Heart left ventricle (tissue), 16 donors: ENCODE measurements around the gene PHLPP1. TPM values are rescaled to one million over a fixed set of nuclear protein-coding genes. Genes with fewer than 3 reads are reported as not detected.

Experiments used
- ATAC-seq, 4 donors: fragments of 200-7000 bp; cut with Tn5 transposase; one replicate each; pipeline ENCODE4 v1.9.1; 2020 to 2022; ENCODE audit warnings: moderate library complexity in 4 of 4, mild to moderate bottlenecking in 3 of 4, moderate number of reproducible peaks in 1 of 4
- DNase-seq, 5 donors: peaks; one replicate each; pipeline ENCODE4 v3.0.0-alpha.2; 2020
- H3K27ac ChIP-seq, 12 donors: fragments of 200-600 bp; sonication (generic) in 4 of 12; one replicate each; pipeline versions ENCODE4 v1.5.0 to v1.8.0; 2016 to 2022; ENCODE audit warnings: mild to moderate bottlenecking in 2 of 12
- H3K27me3 ChIP-seq, 9 donors: fragments of 200-600 bp; sonication (generic) in 2 of 9; one replicate each; pipeline versions ENCODE4 v1.5.1 to v1.8.0; 2016 to 2022; ENCODE audit warnings: mild to moderate bottlenecking in 3 of 9
- H3K36me3 ChIP-seq, 9 donors: fragments of 200-600 bp; sonication (generic) in 2 of 9; one replicate each; pipeline versions ENCODE4 v1.5.0 to v1.8.0; 2018 to 2022; ENCODE audit warnings: mild to moderate bottlenecking in 2 of 9
- H3K4me1 ChIP-seq, 12 donors: fragments of 200-600 bp; sonication (generic) in 4 of 12; one replicate each; pipeline versions ENCODE4 v1.5.0 to v1.8.0; 2016 to 2022; ENCODE audit warnings: mild to moderate bottlenecking in 3 of 12
- H3K4me3 ChIP-seq, 12 donors: fragments of 200-600 bp; sonication (generic) in 4 of 12; one replicate each; pipeline versions ENCODE4 v1.5.0 to v1.8.0; 2017 to 2022; ENCODE audit warnings: mild to moderate bottlenecking in 9 of 12, moderate library complexity in 4 of 12
- H3K9me3 ChIP-seq, 12 donors: fragments of 200-600 bp; sonication (generic) in 4 of 12; one replicate each; pipeline versions ENCODE4 v1.5.0 to v1.8.0; 2016 to 2022; ENCODE audit warnings: mild to moderate bottlenecking in 1 of 12
- POLR2A ChIP-seq, 2 donors: fragments of 450-650 bp; IDR thresholded peaks; one replicate each; pipeline ENCODE4 v1.6.1; 2017; ENCODE audit warnings: antibody characterized with exemption in 2 of 2, mild to moderate bottlenecking in 2 of 2, moderate library complexity in 2 of 2
- WGBS, 4 donors: extraction: QIAGEN DNeasy Blood & Tissue Kit in 2 of 4; methylation state at CpG; one replicate each; pipeline versions ENCODE4 v1.1.5 to v1.1.7; 2013 to 2018; 5-methylcytosine and 5-hydroxymethylcytosine counted together
- intact Hi-C, 10 donors: fragments of 100-400 bp; cut with DNase I; formaldehyde crosslinking; loops; one replicate each; pipeline versions ENCODE4 v1.11.1 to v1.14.2; 2022
- polyA plus RNA-seq, 2 donors: library from polyadenylated mRNA; stranded (reverse); fragments of 200-250 nt; gene quantifications; one replicate each; pipeline ENCODE4 v1.2.3, GENCODE V29; 2013
- total RNA-seq, 9 donors: library from RNA; depleted of rRNA in 2 of 9; stranded (reverse); fragments of >200 nt in 2 of 9; fragmentation: NEBNext Ultra II Directional in 3 of 9; extraction: Animal tissue kit (Norgen Biotek cat#: 25700) in 3 of 9; gene quantifications; one replicate each; pipeline versions ENCODE4 v1.1.0 to v1.2.4, GENCODE V29; 2016 to 2023
- TF ChIP-seq, protein P1 (sequence below), 12 donors: fragments of 200-600 bp; sonication (generic) in 4 of 12; IDR thresholded peaks; one replicate each; pipeline versions ENCODE4 v1.5.0 to v1.8.0; 2018 to 2022; ENCODE audit warnings: antibody characterized with exemption in 12 of 12, mild to moderate bottlenecking in 5 of 12
- donor health status: ischemic (EF 13 %, LVEDD 7.1; RV severe dilation, severe dysfunction).
- donor health status: healthy with polysubstance abuse.
- donor health status: DM: no; HTN: yes; CAD: no.
- donor health status: DM: no; HTN: no; CAD: no.
- donor health status: ischemic (EF 25% LVEDD 6.9; RV normal size, moderate dysfunction).
- donor health status: ischemic (EF 25% LVEDD 5.7; RV mildly dilated, moderate dysfunction).
- donor health status: healthy.
- donor health status: DM: yes; HTN: yes; CAD: no.
- donor health status: ischemic (EF 35%, LVEDD 5.7; RV mildly dilated, moderate dysfunction).
- donor health status: nonischemic (EF 11% LVEDD 7.7; RV severe dilation, severe dysfunction).
- donor health status: DM: yes; HTN: yes; CAD: no.
- donor health status: PGD.
- donor health status: ischemic (EF 29% LVEDD 5.4; RV normal size, mild dysfunction).
- donor health status: nonischemic (EF 23%, LVEDD 6.1; RV moderate dilation, normal function).

PHLPP1 gene
- total and polyA plus RNA-seq, 11 donors = 1.7 to 11.1 (median 6.2) TPM

DNA sequence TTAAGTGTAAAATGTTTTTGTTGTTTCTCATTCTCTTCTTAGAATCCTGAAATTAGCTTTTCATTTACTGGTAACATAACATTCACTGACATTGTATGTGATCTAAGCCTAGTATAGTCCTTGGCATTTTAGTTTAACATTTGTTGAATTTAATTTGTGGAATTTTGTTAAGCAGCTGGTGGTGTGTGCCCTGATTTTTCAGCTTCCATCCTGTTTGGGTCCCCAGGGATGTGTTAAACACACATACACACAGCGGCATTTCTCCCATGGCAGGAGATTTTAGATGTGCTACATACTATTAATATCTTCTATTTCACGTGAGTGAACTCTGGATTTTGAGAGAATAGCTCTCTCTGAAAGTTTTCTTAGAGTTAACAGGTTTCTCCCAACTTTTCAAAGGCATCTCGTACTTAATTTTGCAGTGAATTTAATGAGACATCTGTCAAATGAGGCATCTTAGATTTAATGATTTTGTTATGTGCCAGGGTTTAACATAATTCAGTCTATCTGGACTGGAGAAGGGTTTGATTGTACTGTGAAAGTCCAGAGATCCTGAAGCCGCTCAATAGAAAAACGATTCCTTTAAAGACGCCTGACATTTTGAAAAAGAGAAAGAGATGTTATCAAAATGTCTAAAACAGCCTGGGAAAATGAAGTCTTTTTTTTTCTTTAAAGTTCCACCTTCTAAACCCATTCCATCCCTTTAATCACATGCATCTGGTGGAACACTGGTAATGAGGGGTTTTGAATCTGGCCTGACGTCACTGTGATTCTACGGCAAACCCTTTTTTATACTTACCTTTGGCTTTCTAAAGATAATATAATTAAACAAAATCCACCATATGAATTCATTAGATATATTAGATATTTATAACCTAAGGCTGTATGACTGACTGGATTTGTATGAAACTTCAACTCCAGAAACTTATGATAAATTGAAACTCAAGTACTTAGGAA lies 6.8 kb downstream of the PHLPP1 start:
- TF ChIP-seq POLR2A (IDR thresholded peaks at IDR 0.05) = no peak
- TF ChIP-seq, protein P1, sequence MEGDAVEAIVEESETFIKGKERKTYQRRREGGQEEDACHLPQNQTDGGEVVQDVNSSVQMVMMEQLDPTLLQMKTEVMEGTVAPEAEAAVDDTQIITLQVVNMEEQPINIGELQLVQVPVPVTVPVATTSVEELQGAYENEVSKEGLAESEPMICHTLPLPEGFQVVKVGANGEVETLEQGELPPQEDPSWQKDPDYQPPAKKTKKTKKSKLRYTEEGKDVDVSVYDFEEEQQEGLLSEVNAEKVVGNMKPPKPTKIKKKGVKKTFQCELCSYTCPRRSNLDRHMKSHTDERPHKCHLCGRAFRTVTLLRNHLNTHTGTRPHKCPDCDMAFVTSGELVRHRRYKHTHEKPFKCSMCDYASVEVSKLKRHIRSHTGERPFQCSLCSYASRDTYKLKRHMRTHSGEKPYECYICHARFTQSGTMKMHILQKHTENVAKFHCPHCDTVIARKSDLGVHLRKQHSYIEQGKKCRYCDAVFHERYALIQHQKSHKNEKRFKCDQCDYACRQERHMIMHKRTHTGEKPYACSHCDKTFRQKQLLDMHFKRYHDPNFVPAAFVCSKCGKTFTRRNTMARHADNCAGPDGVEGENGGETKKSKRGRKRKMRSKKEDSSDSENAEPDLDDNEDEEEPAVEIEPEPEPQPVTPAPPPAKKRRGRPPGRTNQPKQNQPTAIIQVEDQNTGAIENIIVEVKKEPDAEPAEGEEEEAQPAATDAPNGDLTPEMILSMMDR (IDR thresholded peaks at IDR 0.05) = no peak
- ATAC-seq (peak in 1 of 4 donors; percentile 46), DNase-seq (no peak)
- no peaks in the 10 kb centered on the region for H3K9me3 ChIP-seq
- peak overlapping the region in 5 of 12 donors; percentile 0 to 6 (median 4) for H3K4me3 ChIP-seq
- WGBS, 4 donors = 46 to 60% (median 54%) methylated on average over 8 of the region's 8 CpGs
- H3K27me3 ChIP-seq = no peaks in the 10 kb centered on the region
- intact Hi-C loops = loop anchor here in 5 of 10 donors (5.0 to 10.0 kb wide), 4 partner anchors 70 to 133 kb away; no protein-coding TSS in a partner anchor
- H3K4me1 ChIP-seq = peaks cover 0 to 73% (median 44%) of the 10 kb centered on the region in 12 donors
- no peaks in the 10 kb centered on the region for H3K36me3 ChIP-seq
- peak overlapping the region in 5 of 12 donors; percentile 1 to 55 (median 14) for H3K27ac ChIP-seq

DNA sequence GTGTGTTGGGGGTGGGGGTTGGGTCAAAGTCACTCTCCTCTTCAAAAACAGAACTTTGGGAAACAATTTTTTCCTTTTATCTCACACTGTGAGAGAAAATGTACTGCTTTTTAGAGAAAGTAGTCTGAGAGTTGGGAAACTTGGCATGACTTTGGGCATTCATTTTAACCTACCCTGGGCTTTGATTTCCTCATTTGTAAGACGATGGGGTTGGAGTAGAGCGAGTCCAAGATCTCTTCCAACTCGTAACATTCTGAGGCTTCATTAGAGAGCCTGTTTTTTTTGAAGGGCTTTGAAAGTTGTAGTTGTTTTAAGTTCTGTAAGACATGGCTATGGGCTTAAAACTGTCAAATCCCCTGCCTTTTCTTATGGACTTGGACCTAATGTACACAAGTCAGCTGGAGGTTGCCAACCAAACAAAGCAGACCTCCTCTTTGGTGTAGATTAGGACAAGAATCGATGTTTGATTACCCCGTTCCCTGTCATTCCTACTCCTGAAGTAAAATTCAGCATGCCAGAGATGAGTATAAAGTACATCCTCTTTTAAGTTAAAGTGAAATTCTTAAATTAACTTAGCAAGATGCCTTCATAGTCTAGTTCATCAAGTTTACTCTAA lies 8.4 kb downstream of the PHLPP1 start:
- Histone ChIP-seq H3K4me1 (peaks cover 0 to 57% (median 37%) of the 10 kb centered on the region in 12 donors), H3K9me3 (no peaks in the 10 kb centered on the region), H3K27me3 (no peaks in the 10 kb centered on the region), H3K36me3 (no peaks in the 10 kb centered on the region), H3K27ac (peak overlapping the region in 4 of 12 donors; percentile 2 to 50 (median 20)), H3K4me3 (peak overlapping the region in 1 of 12 donors; percentile 18)
- intact Hi-C loops = loop anchor here in 5 of 10 donors (5.0 to 10.0 kb wide), 4 partner anchors 69 to 131 kb away; no protein-coding TSS in a partner anchor
- ATAC-seq (peak in 2 of 4 donors; percentile 23 to 33), DNase-seq (no peak)
- WGBS, 4 donors = 68 to 82% (median 75%) methylated on average over 5 of the region's 5 CpGs
- TF ChIP-seq, protein P1 (IDR thresholded peaks at IDR 0.05) = no peak
- TF ChIP-seq POLR2A (IDR thresholded peaks at IDR 0.05) = no peak

DNA sequence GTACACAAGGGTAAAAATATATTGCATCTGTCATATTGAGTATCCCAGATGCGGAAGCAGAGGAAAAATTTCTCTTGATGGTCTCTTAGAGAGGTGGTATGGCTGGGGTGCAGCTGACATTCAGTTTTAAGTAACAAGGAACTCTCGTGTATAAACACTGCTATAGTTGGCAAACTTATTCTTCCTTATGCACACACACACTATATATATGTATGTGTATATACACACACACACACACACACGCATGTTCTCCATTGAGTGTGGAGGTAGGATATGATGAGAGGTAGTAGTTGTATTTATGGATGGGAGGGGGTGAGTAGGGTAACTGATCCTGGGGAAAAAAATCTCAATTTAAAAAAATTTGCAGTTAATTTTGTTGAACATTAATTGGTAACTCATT lies 10.6 kb downstream of the PHLPP1 start:
- intact Hi-C loops = loop anchor here in 4 of 10 donors (10.0 kb wide), 3 partner anchors 69 to 129 kb away; no protein-coding TSS in a partner anchor
- DNase-seq (no peak), ATAC-seq (no peak)
- H3K4me3 ChIP-seq = no peak overlapping the region
- H3K9me3 ChIP-seq = no peaks in the 10 kb centered on the region
- 80 to 89% (median 82%) methylated on average over 3 of the region's 3 CpGs for WGBS, 4 donors
- no peak for TF ChIP-seq POLR2A (IDR thresholded peaks at IDR 0.05)
- TF ChIP-seq, protein P1 (IDR thresholded peaks at IDR 0.05) = no peak
- H3K36me3 ChIP-seq = no peaks in the 10 kb centered on the region
- no peak overlapping the region for H3K27ac ChIP-seq
- no peaks in the 10 kb centered on the region for H3K27me3 ChIP-seq
- H3K4me1 ChIP-seq = peaks cover 0 to 41% (median 27%) of the 10 kb centered on the region in 12 donors
